ENCODE results near the gene KCNQ2. TPM values are rescaled to one million over a fixed set of nuclear protein-coding genes. Genes with fewer than 3 reads are reported as not detected.

KCNQ2 gene
- total RNA-seq, 1 experiment from 2014 or later = not detected

- Histone ChIP-seq H3K27me3 (peaks cover 33% of the 10 kb centered on the region), H3K36me3 (no peaks in the 10 kb centered on the region), H3K4me3 (no peak overlapping the region), H3K27ac (no peak overlapping the region), H3K4me1 (peaks cover 5% of the 10 kb centered on the region), H3K9me3 (replicated peaks) (peaks cover 10% of the 10 kb centered on the region)
- DNase-seq = peak in 1 of 2 experiments; percentile 2
Observed at GRCh38 chr20:63507083-63507743, 34.8 kb upstream of the KCNQ2 start.

- Histone ChIP-seq H3K36me3 (no peaks in the 10 kb centered on the region), H3K4me1 (peaks cover 18% of the 10 kb centered on the region), H3K27ac (no peak overlapping the region), H3K9me3 (replicated peaks) (peaks cover 10% of the 10 kb centered on the region), H3K27me3 (peaks cover 26% of the 10 kb centered on the region), H3K4me3 (no peak overlapping the region)
- peak in 1 of 2 experiments; percentile 4 for DNase-seq
Observed at GRCh38 chr20:63505723-63506122, 33.3 kb upstream of the KCNQ2 start.

- Histone ChIP-seq H3K36me3 (no peaks in the 10 kb centered on the region), H3K4me1 (peaks cover 19% of the 10 kb centered on the region), H3K27ac (no peak overlapping the region), H3K27me3 (peaks cover 22% of the 10 kb centered on the region), H3K9me3 (replicated peaks) (peaks cover 7% of the 10 kb centered on the region), H3K4me3 (no peak overlapping the region)
- DNase-seq = no peak
Observed at GRCh38 chr20:63505281-63505680, 32.8 kb upstream of the KCNQ2 start.

- H3K4me1 ChIP-seq = peaks cover 19% of the 10 kb centered on the region
- peaks cover 4% of the 10 kb centered on the region for H3K9me3 ChIP-seq (replicated peaks)
- H3K27me3 ChIP-seq = peaks cover 17% of the 10 kb centered on the region
- H3K27ac ChIP-seq = no peak overlapping the region
- no peak for DNase-seq
- no peaks in the 10 kb centered on the region for H3K36me3 ChIP-seq
- H3K4me3 ChIP-seq = no peak overlapping the region
Observed at GRCh38 chr20:63504642-63505041, 32.2 kb upstream of the KCNQ2 start.

- no peak overlapping the region for H3K27ac ChIP-seq
Observed at GRCh38 chr20:63503524-63503923, 31.1 kb upstream of the KCNQ2 start.

GRCh38 chr20:63502671-63503172, 30.3 kb upstream of the KCNQ2 start:
- H3K36me3 ChIP-seq = no peaks in the 10 kb centered on the region
- peaks cover 15% of the 10 kb centered on the region for H3K27me3 ChIP-seq
- no peaks in the 10 kb centered on the region; the same call in 1 of the 2 replicates for H3K9me3 ChIP-seq (replicated peaks)
- peak in 1 of 2 experiments; percentile 21 for DNase-seq
- peaks cover 19% of the 10 kb centered on the region for H3K4me1 ChIP-seq
- H3K4me3 ChIP-seq = no peak overlapping the region
- no peak overlapping the region for H3K27ac ChIP-seq

More at GRCh38 chr20:63503524-63503923, 31.1 kb upstream of the KCNQ2 start:
- Histone ChIP-seq H3K27me3 (peaks cover 10% of the 10 kb centered on the region), H3K36me3 (no peaks in the 10 kb centered on the region), H3K9me3 (replicated peaks) (no peaks in the 10 kb centered on the region; the same call in 1 of the 2 replicates), H3K4me1 (peaks cover 19% of the 10 kb centered on the region), H3K4me3 (no peak overlapping the region)
- DNase-seq = peak in 1 of 2 experiments; percentile 9

- H3K36me3 ChIP-seq = no peaks in the 10 kb centered on the region
- H3K27ac ChIP-seq = peak overlapping the region; percentile 3; the same call in 1 of the 2 replicates
- H3K27me3 ChIP-seq = peaks cover 21% of the 10 kb centered on the region
- H3K4me3 ChIP-seq = no peak overlapping the region
- peak; percentile 80 to 88 for DNase-seq
- peaks cover 19% of the 10 kb centered on the region for H3K4me1 ChIP-seq
- no peaks in the 10 kb centered on the region; the same call in 1 of the 2 replicates for H3K9me3 ChIP-seq (replicated peaks)
Observed at GRCh38 chr20:63501818-63502670, 29.6 kb upstream of the KCNQ2 start.

GRCh38 chr20:63500902-63501817, 28.7 kb upstream of the KCNQ2 start:
- H3K4me3 ChIP-seq = no peak overlapping the region
- H3K4me1 ChIP-seq = peaks cover 19% of the 10 kb centered on the region
- DNase-seq = peak; percentile 63 to 68
- peaks cover 28% of the 10 kb centered on the region for H3K27me3 ChIP-seq
- H3K36me3 ChIP-seq = no peaks in the 10 kb centered on the region
- H3K9me3 ChIP-seq (replicated peaks) = no peaks in the 10 kb centered on the region; the same call in 1 of the 2 replicates
- H3K27ac ChIP-seq = peak overlapping the region; percentile 3; the same call in 1 of the 2 replicates

- Histone ChIP-seq H3K27me3 (peaks cover 36% of the 10 kb centered on the region), H3K27ac (no peak overlapping the region), H3K36me3 (no peaks in the 10 kb centered on the region), H3K4me3 (no peak overlapping the region), H3K4me1 (peaks cover 19% of the 10 kb centered on the region), H3K9me3 (replicated peaks) (no peaks in the 10 kb centered on the region; the same call in 1 of the 2 replicates)
- DNase-seq = peak in 1 of 2 experiments; percentile 14
Observed at GRCh38 chr20:63500151-63500901, 27.9 kb upstream of the KCNQ2 start.

- H3K27ac ChIP-seq = no peak overlapping the region
- DNase-seq = peak in 1 of 2 experiments; percentile 20
- H3K4me3 ChIP-seq = no peak overlapping the region
- H3K9me3 ChIP-seq (replicated peaks) = no peaks in the 10 kb centered on the region
- no peaks in the 10 kb centered on the region for H3K36me3 ChIP-seq
- peaks cover 19% of the 10 kb centered on the region for H3K4me1 ChIP-seq
- peaks cover 37% of the 10 kb centered on the region for H3K27me3 ChIP-seq
Observed at GRCh38 chr20:63499338-63499969, 27.0 kb upstream of the KCNQ2 start.

GRCh38 chr20:63498960-63499337, 26.5 kb upstream of the KCNQ2 start, which contains the start of gene EEF1A2:
EEF1A2 (minus strand) TSS chr20:63499083; CDS start chr20:63497763, 1,320 bp downstream.
- H3K27me3 ChIP-seq = peaks cover 37% of the 10 kb centered on the region
- no peak within 1 kb of the TSS for H3K27ac ChIP-seq
- no peaks in the 10 kb centered on the region for H3K9me3 ChIP-seq (replicated peaks)
- H3K36me3 ChIP-seq = no peaks in the 10 kb centered on the region
- H3K4me3 ChIP-seq = no peak within 1 kb of the TSS
- peaks cover 19% of the 10 kb centered on the region for H3K4me1 ChIP-seq
- DNase-seq = no peak

GRCh38 chr20:63497946-63498935, 25.8 kb upstream of the KCNQ2 start:
- Histone ChIP-seq H3K9me3 (replicated peaks) (no peaks in the 10 kb centered on the region), H3K4me1 (peaks cover 19% of the 10 kb centered on the region), H3K4me3 (no peak overlapping the region), H3K36me3 (no peaks in the 10 kb centered on the region), H3K27ac (no peak overlapping the region), H3K27me3 (peaks cover 37% of the 10 kb centered on the region)
- peak in 1 of 2 experiments; percentile 33 for DNase-seq

Measured in SJCRH30 (cell line).